Activated gamma-delta T cell treated with Interleukin-2 at 50 U/mL for 16 hours (primary cell): Measurements from ENCODE around the gene SHTN1.

Experiments
- DNase-seq: peaks from one replicate; pipeline ENCODE4 v3.0.0-alpha.2; 2020

SHTN1 gene

DNA sequence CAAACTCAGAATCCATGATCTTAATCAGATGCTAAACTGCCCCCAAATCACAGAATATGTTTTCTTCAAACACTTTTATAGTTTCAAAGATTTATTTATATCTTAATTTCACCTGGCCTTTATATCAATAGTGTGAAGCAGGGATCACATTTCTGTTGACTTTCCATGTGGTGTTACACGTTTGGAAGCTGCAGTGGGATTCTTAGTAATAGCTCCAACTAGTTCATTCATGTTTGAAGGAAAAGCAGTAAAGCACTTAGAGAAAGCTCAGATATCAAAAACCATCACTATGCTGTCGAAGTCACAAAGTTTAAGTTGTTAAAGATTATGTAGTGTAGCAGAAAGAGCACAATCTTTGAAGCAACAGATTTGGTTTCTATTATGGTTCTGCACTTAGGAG lies 138.9 kb downstream of the SHTN1 start:
- no peak for DNase-seq

DNA sequence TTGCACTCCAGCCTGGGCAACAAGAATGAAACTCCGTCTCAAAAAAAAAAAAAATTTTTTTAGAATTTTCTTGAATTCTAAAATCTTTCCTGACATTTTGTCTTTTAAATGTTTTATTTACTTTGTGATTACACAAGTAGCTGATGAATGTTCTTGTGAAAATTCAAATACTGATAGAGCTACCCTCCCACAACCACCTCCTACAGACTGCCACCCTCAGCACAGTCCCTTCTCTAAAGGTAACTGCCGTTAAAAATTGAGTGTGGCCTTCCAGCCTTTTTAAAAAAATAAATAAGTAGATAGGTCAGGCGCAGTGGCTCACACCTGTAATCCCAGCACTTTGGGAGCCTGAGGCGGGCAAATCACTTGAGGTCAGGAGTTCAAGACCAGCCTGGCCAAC lies 140.6 kb downstream of the SHTN1 start:
- no peak for DNase-seq

DNA sequence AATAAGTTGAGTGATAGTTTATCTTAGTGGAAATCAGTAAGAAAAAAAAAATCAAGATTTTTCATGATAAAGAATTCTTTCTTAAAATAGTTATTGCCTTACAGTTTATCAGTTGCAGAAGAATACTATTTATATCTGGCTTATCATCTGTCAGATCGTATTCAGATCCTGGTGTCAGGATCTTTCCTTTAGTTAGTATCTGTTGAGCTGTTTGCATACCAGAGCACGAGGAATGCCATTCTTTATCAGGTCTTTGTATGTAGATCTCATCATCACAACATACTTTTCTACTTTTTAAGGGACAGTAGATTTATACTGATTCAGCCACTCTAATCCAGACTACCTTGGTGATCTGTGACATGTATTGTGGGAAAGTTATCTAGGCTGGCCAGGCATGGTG lies 143.2 kb downstream of the SHTN1 start:
- DNase-seq = no peak

DNA sequence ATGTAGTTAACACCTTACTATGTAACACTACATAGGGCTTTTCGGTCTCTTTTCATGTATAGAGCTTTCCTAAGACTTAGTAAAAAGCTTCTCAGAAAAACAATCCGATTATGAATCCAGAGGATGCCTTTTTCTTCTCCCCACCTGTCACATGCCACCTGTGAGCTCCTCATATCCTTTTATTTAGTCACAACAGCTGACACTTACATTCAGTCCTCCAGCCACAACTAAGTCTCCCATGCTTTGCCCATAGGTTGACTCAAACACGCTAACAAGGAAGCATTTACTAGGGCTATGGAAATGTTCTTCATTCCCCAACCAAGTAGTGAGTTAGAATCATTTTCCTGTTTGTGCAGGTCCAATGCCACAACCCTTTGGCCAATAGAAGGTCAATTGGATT lies 147.8 kb downstream of the SHTN1 start:
- DNase-seq = no peak

DNA sequence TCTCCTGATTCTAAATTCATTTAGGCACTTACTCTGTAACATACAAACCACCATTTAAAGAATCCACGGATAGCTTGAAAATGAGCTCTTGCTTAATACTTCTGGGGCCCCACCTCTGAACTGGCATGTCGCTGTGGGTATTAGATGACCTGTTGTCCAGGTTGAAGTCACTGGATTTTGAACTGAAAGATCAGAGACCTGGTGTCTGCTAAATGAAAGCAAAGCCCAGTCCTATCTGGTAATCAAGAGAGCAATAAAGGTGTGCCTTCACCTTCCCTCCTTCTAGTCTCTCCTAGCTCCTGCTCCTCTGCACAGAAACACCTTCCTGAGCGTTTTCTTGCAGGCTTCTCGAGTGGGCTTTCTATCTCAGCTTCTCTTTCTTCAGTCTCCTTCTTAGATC lies 151.3 kb downstream of the SHTN1 start:
- DNase-seq = no peak

DNA sequence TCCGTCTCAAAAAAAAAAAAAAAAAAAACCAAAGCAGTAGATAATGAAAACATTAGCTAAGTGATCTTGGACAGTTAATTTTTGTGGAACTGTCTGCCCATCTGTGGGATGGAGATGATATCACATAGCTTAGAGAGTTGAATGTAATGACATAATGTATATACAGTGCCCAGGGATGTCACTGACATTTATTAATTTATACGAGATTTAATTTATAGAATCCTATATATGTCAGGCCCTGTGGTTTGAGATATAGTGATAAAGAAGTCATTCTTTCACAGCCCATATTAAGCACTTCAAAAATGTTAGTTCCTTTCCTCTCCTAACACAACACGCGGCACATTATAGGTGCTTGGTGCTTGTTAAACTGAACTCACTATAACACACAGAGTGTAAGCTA lies 151.7 kb downstream of the SHTN1 start:
- no peak for DNase-seq

DNA sequence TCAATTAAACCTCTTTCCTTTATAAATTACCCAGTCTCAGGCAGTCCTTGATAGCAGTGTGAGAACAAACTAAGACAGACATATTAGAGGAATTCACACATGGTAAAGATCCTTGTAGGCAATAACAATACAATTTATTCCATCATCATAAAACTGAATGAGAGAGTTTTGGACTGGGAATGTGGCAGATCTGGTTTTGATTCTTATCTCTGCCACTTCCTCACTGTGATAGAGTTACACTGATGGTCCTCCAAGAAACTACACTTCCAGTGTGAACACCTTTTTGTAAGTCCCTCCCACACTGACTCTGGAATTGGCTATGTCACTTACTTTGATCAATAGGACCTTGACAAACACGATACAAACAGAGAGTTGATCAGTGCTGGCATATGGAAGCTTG lies 152.7 kb downstream of the SHTN1 start:
- DNase-seq = no peak

DNA sequence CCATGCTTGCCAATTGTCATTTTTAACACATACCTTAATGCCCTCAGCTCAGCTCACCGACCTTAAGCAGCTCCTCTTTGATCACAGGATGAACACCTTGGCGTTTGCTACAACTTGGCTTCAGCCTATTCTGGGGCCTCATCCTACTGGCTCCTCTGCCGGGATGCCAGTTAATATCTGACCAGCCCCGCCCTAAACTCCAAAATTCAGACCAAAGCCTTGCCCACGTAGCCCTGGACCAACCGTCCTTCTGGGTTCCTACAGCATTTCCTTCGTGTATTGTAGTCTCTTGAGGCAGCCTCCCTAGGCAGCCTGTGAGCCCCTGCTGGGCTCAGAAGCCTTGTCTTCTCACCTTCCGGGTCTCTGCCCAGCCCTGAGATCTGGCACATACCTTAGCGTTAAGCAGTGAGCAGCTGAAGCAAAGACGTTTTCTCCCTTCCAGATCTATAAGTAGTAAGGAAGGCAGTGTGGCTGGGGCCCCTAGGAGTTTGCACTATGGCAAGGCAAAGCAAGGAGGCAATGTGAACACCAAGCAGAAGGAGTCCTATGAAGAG lies 154.9 kb downstream of the SHTN1 start:
- DNase-seq = no peak

DNA sequence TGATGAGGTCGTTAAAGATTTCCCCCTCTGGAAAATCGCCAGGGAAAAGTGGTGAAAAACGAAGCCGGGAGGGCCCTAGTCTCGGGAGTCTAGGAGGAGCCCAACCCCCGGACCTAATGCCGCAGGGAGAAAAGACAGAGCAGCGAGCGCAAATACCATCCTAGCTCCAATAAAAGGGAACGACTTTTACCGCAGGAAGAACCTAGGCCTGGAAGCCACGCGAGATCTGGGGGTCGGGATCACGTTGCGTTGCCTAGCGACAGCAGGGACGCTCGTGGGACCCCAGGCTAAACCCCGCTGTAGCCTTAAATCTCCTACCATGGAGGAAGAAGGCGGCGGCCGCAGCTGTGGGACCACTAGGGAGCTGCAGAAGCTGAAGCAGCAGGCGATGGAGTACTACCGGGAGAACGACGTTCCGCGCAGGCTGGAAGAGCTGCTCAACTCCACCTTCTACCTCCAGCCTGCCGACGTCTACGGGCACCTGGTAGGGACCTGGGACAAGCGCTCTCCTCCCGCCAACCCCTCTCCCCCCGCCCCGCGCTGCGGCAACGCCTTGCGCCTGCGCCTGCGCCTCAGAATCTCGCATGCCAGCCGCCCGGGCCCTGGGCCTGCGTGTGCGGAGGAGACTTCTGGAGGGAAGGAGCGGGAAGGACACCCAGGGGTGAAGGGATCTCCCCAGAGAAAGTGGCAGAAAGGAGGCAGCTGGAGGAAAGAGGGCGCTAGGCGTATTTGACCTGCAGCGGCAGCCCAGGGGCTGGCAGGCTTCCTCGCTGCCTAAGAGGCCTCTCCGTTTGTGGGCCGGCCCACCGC lies 155.5 kb downstream of the SHTN1 start, which contains the start of gene ENO4:
TSS of gene ENO4 (plus strand) at position 252 of the 810 bp plus-strand sequence. CDS start at position 320, 68 bp downstream.
- no peak for DNase-seq

DNA sequence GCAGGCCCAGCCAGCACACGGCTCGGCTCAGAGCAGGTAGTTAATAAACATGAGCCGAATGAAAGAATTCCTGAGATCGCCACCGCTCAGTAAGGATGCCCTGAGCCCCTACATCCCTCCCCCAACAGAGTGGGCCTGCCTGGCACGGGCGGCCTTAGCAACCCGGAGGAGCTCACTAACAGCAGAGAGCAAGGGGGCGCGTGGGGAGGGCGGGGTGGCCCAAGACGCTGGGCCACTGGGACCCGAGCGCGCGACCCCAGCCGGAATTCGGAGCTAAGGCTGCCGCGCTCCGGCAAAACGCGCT lies 156.1 kb downstream of the SHTN1 start:
- DNase-seq = no peak

DNA sequence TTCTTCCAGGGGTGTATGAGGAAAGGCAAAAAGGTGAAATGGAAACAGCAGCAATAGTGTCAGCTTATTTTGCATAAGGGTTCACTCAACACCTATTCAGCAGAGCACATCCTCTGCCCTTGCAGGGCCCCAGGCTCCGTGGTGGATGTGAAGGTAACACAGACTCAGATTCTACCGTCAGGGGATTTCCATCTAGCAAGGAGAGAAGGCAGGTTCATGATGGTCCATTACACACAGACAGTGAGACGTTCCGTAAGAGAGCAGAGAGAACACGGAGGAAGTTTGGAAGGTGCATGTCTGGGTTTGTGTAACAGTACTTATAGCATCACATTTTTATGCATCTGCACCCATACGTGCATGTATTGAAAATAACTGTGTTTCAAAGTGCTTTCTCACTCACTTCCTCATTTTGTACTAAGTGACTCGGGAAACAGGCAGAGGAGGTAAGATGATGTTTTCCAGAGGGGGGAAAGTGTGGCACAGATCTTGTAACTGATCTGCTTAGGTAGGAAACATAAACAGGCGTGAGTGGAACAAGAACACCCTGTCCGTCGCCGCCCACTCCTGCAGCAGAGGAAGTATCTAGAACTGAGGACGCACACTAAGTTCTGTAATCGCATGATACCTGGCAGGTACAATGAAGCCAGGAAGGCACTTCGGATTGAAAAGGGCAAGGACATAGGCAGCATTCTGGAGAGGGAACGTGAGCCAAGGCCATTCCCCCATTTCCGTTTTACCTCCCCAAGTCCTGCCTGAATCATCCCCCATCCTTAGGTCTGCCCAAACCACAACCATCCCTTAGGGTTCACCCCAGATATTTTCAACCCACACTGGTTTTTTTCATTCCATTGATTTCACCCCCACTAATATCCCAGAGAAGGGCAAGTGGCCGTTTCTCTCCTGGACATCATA lies 156.7 kb downstream of the SHTN1 start:
- no peak for DNase-seq

DNA sequence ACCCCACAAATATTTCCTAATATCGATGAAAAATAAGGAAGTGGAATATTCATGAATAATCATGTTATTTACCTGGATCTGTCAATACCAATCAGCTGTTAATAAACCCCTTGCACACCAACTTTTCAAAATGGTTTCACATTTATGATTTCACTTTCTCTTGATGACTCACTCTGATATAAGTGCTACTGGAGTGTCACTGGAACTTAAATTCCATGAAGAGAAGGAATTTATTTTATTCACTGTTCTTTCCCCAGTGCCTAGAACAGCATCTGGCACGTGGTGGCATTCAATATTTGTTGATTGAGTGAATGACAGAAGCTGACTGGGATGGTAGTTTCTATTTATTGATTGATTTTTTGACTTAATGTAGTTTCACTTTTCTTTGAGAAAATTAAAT lies 159.2 kb downstream of the SHTN1 start:
- no peak for DNase-seq

DNA sequence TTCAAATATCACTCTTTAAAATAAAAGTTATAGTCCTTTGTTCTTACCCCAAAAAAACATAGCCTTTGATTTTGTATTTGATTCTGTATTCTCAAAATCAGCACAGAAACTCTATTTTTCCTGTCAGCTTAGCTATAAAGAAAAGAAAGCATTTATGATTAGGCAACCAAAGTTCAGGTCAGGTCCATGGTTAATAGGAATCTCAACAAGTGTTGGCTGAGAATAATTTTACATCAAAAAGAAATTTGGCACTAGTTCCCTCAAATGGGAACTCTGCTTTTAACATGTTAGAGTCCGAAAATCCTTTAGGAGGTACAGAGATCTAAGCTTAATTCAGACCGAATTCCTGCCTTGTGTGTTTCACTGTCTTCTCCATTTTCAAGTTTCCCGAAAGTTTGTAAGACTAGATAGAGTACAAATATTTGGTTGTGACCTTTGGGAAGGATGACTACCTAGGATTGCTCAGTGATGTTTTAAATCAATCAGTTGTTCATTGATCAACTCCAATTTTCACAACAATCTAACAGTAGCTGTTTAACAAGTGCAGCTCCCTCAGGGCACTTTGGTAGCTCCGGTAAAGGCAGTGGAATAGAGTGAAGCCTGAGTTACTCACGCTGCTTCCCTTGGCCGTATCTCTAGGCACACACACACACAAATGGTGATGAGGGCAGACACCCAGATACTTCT lies 164.5 kb downstream of the SHTN1 start:
- DNase-seq = no peak

DNA sequence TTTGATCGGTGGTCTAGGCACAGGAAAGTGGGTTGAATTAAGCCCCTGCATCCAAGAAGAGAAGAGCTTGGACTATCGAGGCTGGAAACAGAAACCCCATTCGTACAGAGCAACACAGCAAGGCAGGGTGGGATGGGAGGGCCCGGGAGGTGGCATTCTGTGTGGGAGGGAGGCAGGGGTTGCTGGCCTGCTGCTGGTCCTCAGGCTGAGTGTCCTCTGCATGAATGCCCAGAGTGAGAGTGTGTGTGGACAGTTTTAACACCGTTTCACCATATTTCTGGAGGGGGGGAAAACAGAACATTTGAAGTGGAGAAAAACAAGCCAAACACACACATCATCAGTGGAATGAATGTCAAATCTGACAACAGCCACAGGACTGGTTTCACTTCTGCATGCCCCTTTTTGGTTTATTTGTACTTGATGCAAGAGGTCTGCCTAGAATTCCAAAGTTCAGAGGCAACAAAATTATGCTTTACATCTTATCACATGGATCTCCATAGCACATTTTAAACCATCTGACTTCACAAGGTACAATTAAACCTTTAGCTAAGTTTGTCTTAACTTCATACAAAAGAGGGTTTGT lies 166.8 kb downstream of the SHTN1 start:
- DNase-seq = no peak

DNA sequence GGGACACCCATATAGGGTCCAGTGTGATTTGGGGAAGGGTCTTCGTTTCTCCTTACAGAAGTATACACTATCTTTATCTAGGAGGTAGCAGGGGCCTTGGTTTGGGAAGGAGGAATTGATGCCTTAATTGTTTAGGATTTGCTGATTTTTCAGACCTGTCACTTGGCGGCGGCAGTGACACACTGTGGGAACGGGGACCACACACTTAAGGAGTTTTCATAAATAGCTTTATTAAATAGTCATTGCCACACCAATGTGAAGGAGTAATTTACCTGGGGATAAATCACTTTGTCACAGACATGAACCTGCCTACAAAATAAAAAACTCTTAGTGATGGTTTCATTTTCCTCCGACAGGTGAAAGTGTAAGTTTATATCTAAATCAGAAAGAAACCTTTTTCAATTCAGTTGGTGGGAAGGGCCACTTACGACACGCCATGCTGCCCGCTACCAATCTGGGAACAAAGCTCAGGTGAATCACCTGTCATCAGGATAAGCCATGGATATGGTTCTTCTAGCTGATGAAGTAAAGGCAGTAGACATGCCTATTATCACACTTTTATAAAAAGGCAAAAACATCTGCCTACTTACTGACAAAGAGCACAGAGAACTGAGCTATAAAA lies 168.0 kb downstream of the SHTN1 start:
- no peak for DNase-seq

DNA sequence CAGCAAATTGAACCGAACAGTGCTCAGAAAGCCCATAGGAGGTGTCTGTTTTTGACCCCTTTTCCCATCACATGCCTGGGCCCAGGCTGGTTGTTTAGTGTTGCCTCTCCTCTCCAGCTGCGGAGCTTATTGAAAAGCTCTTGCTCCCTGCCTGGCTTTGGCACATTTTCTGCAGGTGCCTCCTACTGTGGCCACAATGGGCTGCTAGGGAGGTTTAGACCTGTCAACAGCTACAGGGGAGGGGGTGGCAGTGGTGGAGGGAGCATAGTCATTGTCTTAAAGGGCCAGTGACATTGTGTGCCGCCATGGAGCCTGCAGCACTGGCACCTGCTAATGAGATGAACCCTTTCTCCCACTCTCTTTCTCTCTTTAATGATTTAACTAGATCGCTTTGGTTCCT lies 168.9 kb downstream of the SHTN1 start:
- no peak for DNase-seq

DNA sequence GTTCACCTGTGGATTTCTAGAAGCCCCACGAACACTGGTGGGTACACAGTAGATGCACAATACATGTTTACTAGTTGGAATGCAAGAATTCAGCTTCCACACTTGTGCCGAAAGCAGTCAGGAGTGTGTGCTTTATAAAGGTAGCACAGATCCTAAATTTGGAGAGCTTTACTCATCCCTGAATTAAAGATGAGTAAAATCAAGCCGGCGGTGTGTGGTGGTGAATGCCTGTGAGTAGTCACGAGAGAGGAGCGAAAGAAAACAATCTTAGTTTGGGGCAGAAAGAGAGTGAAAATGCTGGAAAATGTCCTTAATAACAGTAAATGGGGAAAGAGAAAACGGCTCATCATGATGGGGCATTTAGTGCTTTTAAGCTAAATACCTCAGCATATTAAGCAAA lies 169.3 kb downstream of the SHTN1 start:
- no peak for DNase-seq

DNA sequence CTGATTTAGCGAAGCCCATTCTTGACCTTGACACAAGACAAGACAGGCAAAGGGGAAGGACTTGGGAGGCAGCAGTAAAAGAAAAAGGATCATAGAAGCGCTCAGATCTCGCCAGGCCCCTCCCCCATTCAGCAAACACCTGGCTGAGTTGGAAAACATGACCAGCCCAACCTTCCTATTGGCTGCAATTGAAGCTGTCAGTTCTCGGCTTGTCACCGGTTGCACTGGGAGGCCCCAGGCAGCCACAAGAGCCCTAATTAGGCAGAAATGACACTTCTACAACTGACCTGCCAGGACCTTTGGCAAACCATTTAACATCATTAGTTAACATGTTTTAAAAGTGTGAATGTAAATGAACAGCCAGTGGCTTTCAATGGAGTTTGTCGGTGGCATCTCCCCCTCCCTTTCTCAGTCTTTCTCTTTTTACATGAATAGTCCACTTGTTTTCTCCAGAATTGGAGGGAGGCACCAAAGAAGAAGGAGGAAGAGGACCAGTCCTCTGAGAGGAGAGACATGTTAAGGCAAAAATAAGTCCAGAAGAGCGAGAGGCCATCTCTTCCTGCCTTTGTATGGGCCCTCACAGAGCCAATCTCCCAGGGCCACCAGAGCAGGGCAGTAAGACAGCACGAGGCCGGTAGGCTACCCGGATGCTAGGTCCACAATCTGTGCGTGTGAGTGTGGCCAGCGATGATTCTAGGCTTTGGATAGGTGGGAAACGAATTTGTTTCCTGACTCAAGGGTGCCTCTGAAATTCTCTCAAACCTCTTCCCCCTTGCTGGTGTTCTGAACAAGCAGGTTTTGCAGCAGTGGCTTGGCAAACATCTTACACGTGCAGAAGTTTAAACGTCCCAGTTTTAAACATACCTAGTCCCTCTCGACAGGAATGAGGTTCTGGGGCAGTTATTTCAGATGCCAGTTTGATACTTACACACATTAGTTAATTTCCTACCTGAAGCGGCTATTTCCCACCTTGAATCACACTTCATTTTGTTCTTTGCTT lies 170.7 kb downstream of the SHTN1 start:
- no peak for DNase-seq

DNA sequence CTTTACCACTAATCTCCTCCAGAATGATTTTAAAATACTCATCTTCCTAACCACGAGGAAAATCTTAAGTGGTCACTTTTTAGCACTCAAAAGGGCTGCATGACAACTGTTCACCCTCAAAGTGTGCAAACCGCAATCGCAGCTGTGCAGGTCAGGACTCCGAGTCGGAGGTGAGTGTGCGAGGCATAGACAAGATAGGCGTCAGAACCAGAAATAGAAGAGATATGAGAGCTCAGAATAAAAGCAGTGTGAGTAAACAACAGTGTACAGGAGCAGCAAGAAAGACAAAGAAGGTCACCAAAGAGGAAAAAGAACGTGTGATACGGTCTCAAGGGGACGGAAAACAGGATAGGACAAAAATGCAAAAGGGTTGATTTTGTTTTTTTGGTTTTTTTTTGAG lies 173.2 kb downstream of the SHTN1 start:
- no peak for DNase-seq
